ENCODE measurements around the gene RWDD3.

RWDD3 gene, protein sequence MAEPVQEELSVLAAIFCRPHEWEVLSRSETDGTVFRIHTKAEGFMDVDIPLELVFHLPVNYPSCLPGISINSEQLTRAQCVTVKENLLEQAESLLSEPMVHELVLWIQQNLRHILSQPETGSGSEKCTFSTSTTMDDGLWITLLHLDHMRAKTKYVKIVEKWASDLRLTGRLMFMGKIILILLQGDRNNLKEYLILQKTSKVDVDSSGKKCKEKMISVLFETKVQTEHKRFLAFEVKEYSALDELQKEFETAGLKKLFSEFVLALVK

DNA sequence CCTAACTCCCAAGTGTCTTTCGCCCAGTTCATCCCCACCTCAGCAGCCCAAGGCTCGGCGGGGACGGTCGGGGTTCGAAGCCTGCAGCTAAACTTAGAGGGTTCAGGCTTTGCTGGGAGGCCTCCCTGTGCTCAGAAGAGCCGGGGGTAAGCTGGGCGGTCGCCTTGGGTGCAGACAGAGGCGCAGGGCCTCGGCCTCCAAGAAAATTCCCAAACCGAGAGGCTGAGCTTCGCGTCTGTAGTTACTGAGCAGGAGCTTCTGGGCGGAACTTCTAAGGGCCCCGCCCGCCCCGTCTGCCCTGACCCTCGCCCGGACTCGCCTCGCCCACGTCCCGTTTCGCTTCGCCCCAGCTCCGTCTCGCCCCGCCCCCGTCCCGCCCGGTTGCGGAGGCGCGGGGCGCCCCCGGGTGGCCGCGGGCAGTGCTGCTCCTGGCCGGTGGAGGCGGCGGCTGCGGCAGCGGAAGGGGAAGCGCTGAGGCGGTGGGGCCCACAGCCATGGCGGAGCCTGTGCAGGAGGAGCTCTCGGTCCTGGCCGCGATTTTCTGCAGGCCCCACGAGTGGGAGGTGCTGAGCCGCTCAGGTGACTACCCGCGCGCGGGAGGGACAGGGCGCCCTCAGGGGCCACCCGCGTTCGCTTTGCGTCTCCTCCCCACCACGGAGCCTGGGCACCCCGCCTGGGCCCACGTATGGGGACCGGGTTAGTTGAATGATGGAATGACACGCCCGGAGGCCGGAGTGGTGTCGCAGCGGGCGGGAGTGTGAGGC, at the start of gene RWDD3:
Gene RWDD3, plus strand, starts transcription at position 474 of the 764 bp plus-strand sequence. Its CDS starts 21 bp downstream, at position 495.
- peaks cover 5% of the 10 kb centered on the region for H3K4me1 ChIP-seq (ENCODE audit: insufficient read depth, low read length)
- peak within 1 kb of the TSS; percentile 63 for H3K4me3 ChIP-seq (ENCODE audit: low read length)
- no peaks in the 10 kb centered on the region for H3K9me3 ChIP-seq (ENCODE audit: low read length)
- H2AFZ ChIP-seq (ENCODE audit: low read depth, low read length), result peak within 1 kb of the TSS; percentile 86
- peaks cover 4% of the 10 kb centered on the region for H3K27me3 ChIP-seq (ENCODE audit: insufficient read depth, low read length)
- no peaks in the 10 kb centered on the region for H3K36me3 ChIP-seq (ENCODE audit: insufficient read depth, low read length)

DNA sequence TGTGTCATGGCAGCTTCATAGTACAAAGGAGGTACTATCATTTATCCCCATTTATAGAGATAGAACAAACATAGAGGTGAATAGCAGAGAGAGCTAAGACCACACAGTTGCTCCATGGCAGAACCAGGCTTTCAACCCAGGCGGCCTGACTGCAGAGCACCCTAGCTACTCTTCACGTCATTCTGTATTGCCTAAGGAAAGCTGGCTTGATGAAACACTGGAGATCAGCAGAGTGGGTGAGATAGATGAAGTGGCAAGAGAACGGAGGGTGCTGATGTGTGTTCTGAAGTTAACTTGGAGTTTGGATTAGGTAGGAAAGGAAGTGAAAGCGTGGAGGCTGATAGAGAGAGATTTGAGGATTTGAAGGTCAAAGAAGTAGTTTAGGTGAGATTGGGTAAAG, 47.9 kb upstream of the RWDD3 start:
- Histone ChIP-seq H3K4me1 (ENCODE audit: insufficient read depth, low read length) (no peaks in the 10 kb centered on the region), H2AFZ (ENCODE audit: low read depth, low read length) (no peak overlapping the region), H3K36me3 (ENCODE audit: insufficient read depth, low read length) (no peaks in the 10 kb centered on the region), H3K9me3 (ENCODE audit: low read length) (no peaks in the 10 kb centered on the region), H3K27me3 (ENCODE audit: insufficient read depth, low read length) (no peaks in the 10 kb centered on the region), H3K4me3 (ENCODE audit: low read length) (no peak overlapping the region)

DNA sequence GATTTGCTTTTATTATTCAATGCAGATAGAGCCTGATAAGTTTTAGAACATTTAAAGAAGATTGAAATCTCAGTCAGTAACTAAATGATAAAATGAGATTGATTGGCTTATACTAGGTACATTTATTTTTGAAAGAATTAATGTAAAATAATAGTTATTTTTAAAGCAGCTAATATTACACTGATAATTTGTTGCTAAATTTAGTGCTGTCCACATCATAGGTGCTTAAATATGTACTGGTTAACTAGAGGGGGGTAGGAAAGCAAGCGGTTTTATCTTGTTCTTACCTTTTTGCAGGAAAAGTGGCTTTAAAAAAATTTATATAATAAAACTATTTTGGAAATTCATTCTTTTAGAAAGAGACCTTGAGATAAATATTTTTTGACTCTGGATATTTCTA, 40.4 kb upstream of the RWDD3 start:
- no peaks in the 10 kb centered on the region for H3K27me3 ChIP-seq (ENCODE audit: insufficient read depth, low read length)
- H3K9me3 ChIP-seq (ENCODE audit: low read length), result no peaks in the 10 kb centered on the region
- H2AFZ ChIP-seq (ENCODE audit: low read depth, low read length), result no peak overlapping the region
- H3K36me3 ChIP-seq (ENCODE audit: insufficient read depth, low read length), result no peaks in the 10 kb centered on the region
- no peaks in the 10 kb centered on the region for H3K4me1 ChIP-seq (ENCODE audit: insufficient read depth, low read length)
- H3K4me3 ChIP-seq (ENCODE audit: low read length), result no peak overlapping the region

DNA sequence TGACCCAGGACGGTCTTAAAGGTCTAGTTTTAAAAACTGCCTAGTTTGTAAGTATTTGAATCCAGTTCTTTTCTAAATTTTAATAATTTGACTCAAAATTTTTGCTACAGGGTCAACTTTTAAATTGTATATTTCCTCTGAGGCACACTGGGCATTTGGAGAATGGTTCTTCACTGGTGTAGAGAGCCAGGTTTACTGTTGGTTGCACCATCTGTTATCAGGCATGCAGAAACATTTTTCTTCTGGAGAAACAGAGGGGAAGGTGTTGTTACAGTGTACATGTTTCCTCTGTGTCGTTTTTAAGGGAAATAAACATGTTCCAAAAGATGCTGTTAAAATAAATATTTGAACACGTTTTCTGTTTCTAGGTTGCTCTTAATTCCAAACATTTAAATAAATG, 39.0 kb upstream of the RWDD3 start:
- Histone ChIP-seq H3K9me3 (ENCODE audit: low read length) (no peaks in the 10 kb centered on the region), H3K4me1 (ENCODE audit: insufficient read depth, low read length) (no peaks in the 10 kb centered on the region), H3K27me3 (ENCODE audit: insufficient read depth, low read length) (no peaks in the 10 kb centered on the region), H3K4me3 (ENCODE audit: low read length) (no peak overlapping the region), H2AFZ (ENCODE audit: low read depth, low read length) (no peak overlapping the region), H3K36me3 (ENCODE audit: insufficient read depth, low read length) (no peaks in the 10 kb centered on the region)

DNA sequence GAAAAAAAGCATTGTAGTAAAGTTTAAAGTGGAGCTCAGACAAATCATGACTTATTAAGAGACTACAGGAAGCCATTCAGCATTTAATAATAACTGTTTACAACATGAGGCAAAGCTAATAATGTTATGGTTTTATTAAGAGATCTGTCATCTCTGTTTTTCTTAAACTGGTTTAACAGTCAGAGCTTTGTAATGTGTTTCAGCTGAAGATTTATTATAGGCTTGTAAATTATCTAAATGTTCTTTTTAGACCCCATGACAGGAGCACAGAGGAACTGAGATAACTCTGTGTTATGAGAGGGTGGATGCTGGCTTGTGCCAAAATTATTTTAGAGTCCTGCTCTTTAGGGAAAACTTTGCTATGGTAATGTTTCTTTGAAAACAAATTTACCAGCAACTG, 38.0 kb upstream of the RWDD3 start:
- H3K27me3 ChIP-seq (ENCODE audit: insufficient read depth, low read length), result no peaks in the 10 kb centered on the region
- no peaks in the 10 kb centered on the region for H3K9me3 ChIP-seq (ENCODE audit: low read length)
- H3K4me1 ChIP-seq (ENCODE audit: insufficient read depth, low read length), result no peaks in the 10 kb centered on the region
- H2AFZ ChIP-seq (ENCODE audit: low read depth, low read length), result no peak overlapping the region
- no peak overlapping the region for H3K4me3 ChIP-seq (ENCODE audit: low read length)
- H3K36me3 ChIP-seq (ENCODE audit: insufficient read depth, low read length), result no peaks in the 10 kb centered on the region

DNA sequence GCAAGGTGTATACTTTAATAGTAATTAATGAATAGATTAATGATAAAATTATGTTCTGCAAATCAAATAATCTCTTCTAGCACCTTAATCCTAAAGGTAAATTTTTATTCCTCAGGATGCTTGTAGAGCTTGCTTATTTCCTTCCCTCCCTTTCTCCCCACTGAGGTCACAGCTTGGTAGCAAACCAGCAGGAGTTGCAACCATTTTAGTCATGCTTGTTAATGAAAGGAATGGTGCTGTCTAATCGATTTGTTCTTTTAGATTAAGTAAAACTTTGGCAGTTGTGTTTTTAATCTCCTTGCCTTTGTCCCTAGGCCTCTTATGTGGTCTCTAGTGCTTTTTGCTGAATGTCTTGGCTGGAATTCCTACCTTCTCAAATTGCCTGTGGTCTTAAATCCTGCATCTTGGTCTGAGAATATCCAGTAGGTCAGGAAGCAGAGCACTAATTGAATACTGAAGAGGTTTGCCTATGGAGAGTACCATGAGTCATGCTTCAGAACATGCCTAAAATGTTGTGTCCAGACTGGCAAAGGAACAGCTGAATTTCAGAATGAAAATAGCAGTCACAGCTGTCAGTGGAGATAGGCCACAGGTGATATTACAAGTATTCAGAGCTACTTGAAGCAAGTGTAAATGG, 36.3 kb upstream of the RWDD3 start:
- H3K4me3 ChIP-seq (ENCODE audit: low read length), result no peak overlapping the region

DNA sequence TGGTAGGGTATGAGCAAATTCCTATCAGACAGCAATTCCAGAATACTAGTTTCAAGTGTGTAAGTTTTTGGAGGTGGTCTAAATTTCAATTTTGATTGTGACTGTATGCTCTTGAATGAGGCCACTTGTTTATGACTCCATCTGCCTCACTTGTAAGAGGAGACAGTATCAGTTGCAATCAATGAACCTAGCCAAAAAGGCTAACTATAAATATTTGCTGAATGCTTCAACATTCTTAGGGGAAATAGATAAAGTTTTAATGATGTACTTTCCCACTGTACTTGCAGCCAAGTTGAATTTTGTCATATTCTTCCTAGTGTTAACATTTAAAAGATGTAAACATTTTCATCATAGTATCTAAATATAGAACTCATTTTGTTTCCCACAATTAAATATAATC, 32.1 kb upstream of the RWDD3 start:
- Histone ChIP-seq H3K36me3 (ENCODE audit: insufficient read depth, low read length) (no peaks in the 10 kb centered on the region), H3K4me3 (ENCODE audit: low read length) (no peak overlapping the region)

More for the DNA sequence above, 36.3 kb upstream of the RWDD3 start:
- no peak overlapping the region for H2AFZ ChIP-seq (ENCODE audit: low read depth, low read length)
- no peaks in the 10 kb centered on the region for H3K36me3 ChIP-seq (ENCODE audit: insufficient read depth, low read length)
- no peaks in the 10 kb centered on the region for H3K27me3 ChIP-seq (ENCODE audit: insufficient read depth, low read length)
- H3K4me1 ChIP-seq (ENCODE audit: insufficient read depth, low read length), result no peaks in the 10 kb centered on the region
- H3K9me3 ChIP-seq (ENCODE audit: low read length), result no peaks in the 10 kb centered on the region

DNA sequence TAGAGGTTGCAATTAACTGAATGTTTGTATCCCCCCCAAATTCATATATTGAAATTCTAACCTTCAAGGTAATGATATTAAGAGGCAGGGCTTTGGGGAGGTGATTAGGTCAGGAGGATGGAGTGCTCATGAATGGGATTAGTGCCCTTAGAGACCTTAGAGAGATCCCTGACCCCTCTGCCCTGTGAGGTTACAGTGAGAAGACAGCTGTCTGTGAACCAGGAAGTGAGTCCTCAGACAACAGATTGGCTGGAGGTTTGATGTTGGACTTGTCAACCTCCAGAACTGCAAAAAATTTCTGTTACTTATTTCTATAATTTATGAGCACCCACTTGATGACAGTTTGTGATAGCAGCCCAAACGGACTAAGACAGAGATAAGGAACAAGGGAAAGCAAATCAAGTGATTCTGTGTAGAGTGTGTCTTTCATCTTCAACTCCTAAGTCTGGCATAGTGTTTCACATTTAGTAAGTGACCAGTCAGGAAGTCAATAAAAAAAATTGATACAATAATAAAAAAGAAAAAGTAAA, 30.0 kb upstream of the RWDD3 start:
- Histone ChIP-seq H3K4me1 (ENCODE audit: insufficient read depth, low read length) (no peaks in the 10 kb centered on the region), H3K4me3 (ENCODE audit: low read length) (no peak overlapping the region), H2AFZ (ENCODE audit: low read depth, low read length) (no peak overlapping the region), H3K27me3 (ENCODE audit: insufficient read depth, low read length) (no peaks in the 10 kb centered on the region), H3K9me3 (ENCODE audit: low read length) (peaks cover 2% of the 10 kb centered on the region), H3K36me3 (ENCODE audit: insufficient read depth, low read length) (no peaks in the 10 kb centered on the region)

More for the DNA sequence above, 32.1 kb upstream of the RWDD3 start:
- Histone ChIP-seq H3K9me3 (ENCODE audit: low read length) (peaks cover 2% of the 10 kb centered on the region), H3K4me1 (ENCODE audit: insufficient read depth, low read length) (no peaks in the 10 kb centered on the region), H3K27me3 (ENCODE audit: insufficient read depth, low read length) (no peaks in the 10 kb centered on the region), H2AFZ (ENCODE audit: low read depth, low read length) (no peak overlapping the region)

DNA sequence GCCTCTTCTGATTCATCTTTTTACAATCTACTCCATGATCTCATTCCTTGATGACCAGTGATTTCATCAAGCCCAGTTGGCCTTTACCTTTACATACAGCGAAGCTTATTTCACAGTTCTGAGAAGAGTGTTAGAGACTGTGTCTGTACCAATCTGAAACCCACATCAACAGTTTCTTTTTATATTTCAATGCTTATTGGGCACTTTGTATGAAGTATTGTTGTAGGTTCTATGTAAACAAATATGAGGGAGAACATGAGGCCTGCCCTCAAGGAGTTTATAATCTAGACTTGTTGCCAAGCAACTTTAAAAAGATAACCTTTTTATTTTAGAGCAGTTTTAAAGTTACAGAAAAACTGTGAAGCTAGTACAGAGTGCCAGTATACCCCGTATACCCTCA, 27.5 kb upstream of the RWDD3 start:
- Histone ChIP-seq H3K27me3 (ENCODE audit: insufficient read depth, low read length) (no peaks in the 10 kb centered on the region), H2AFZ (ENCODE audit: low read depth, low read length) (no peak overlapping the region), H3K9me3 (ENCODE audit: low read length) (peaks cover 2% of the 10 kb centered on the region), H3K4me1 (ENCODE audit: insufficient read depth, low read length) (no peaks in the 10 kb centered on the region), H3K4me3 (ENCODE audit: low read length) (no peak overlapping the region), H3K36me3 (ENCODE audit: insufficient read depth, low read length) (no peaks in the 10 kb centered on the region)

DNA sequence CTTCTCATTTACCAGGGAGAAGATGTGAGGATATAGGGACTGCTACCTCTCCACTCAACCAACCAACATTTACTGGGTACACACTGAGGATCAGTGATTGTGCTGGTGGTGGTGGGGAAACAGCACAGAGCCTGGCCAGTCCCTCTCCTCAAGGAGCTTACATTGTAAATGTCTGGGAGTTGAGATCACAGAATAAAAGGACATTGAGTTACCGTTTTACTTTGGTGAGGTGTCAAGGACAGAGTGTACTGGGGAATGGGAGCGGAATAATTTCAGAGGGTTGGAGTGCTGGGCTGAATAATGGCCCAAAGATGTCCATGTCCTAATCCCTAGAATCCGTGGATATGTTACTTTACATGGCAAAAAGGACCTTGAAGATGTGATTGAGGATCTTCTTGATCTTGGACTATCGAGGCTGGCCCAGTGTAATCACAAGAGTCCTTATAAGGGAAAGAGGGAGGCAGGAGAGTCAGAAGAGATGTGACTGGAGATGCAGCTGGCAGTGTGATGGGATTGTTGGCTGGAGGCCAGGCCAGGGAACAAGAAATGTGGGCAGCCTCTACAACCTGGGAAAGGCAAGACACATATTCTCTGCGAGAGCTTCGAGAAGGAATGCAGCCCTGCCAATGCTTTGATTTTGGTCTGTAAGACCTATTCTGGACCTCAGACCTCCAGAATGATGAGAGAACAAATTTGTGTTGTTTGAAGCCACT, 26.6 kb upstream of the RWDD3 start:
- Histone ChIP-seq H2AFZ (ENCODE audit: low read depth, low read length) (no peak overlapping the region), H3K4me1 (ENCODE audit: insufficient read depth, low read length) (no peaks in the 10 kb centered on the region), H3K27me3 (ENCODE audit: insufficient read depth, low read length) (no peaks in the 10 kb centered on the region), H3K36me3 (ENCODE audit: insufficient read depth, low read length) (no peaks in the 10 kb centered on the region), H3K4me3 (ENCODE audit: low read length) (no peak overlapping the region), H3K9me3 (ENCODE audit: low read length) (peaks cover 2% of the 10 kb centered on the region)

DNA sequence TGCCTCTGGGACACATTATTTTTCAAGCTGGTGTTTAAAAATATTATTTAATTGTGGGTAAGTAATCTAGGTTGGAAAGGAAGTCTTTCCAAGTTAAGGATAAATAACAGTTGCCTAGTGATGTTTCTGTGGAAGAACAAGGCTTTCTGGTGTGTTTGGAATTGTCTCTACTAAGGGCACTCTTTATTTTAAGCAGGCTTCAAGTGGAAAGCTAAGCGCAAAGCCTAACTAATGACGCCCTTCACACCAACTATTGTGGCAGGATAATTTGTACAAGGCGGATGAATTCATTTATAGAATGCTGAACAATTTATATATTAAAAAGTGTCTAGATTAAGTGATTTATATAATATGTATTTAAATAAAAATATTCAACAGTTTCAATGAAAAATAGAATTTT, 25.1 kb upstream of the RWDD3 start:
- H3K4me3 ChIP-seq (ENCODE audit: low read length), result no peak overlapping the region
- no peak overlapping the region for H2AFZ ChIP-seq (ENCODE audit: low read depth, low read length)

DNA sequence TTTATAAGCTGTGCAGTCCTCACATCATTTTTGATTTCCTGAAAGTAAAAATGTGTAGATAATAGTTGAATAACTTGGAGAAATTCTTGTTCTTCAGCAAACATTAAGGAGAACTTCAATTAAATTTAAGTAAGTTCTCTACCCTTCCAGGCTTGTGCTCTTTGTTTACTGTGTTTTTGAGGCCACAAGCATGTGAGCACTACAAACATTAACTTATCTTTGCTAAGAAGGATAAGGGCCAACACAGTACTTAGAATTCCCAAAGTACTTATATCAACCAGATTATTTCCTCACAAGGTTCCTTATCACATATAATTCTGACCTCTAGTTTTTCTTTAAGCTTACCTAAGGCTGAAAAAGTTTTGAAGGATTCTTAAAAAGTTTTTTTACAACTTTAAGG, 24.7 kb upstream of the RWDD3 start:
- Histone ChIP-seq H3K4me3 (ENCODE audit: low read length) (no peak overlapping the region), H3K9me3 (ENCODE audit: low read length) (peaks cover 2% of the 10 kb centered on the region)

More for the DNA sequence above, 25.1 kb upstream of the RWDD3 start:
- Histone ChIP-seq H3K36me3 (ENCODE audit: insufficient read depth, low read length) (no peaks in the 10 kb centered on the region), H3K27me3 (ENCODE audit: insufficient read depth, low read length) (no peaks in the 10 kb centered on the region), H3K9me3 (ENCODE audit: low read length) (peaks cover 2% of the 10 kb centered on the region), H3K4me1 (ENCODE audit: insufficient read depth, low read length) (no peaks in the 10 kb centered on the region)

More for the DNA sequence above, 24.7 kb upstream of the RWDD3 start:
- no peak overlapping the region for H2AFZ ChIP-seq (ENCODE audit: low read depth, low read length)
- H3K36me3 ChIP-seq (ENCODE audit: insufficient read depth, low read length), result no peaks in the 10 kb centered on the region
- no peaks in the 10 kb centered on the region for H3K4me1 ChIP-seq (ENCODE audit: insufficient read depth, low read length)
- no peaks in the 10 kb centered on the region for H3K27me3 ChIP-seq (ENCODE audit: insufficient read depth, low read length)

Measured in neuron (in vitro differentiated cells).